Subcutaneous abdominal adipose tissue (tissue), 5 donors: ENCODE results near the gene LRRC4.

ENCODE experiments used
- H3K27ac ChIP-seq: one replicate; pipeline ENCODE4 v1.7.0; 2013; ENCODE audit warnings: low read depth, mild to moderate bottlenecking, inconsistent platforms, low read length, moderate library complexity
- H3K27me3 ChIP-seq, 5 donors: one replicate each; pipeline ENCODE4 v1.7.0; 2013; ENCODE audit warnings: low read length in 5 of 5, inconsistent platforms in 1 of 5; ENCODE audit not compliant: control insufficient read depth in 5 of 5, insufficient read depth in 4 of 5
- H3K36me3 ChIP-seq, 5 donors: one replicate each; pipeline ENCODE4 v1.7.0; 2013; ENCODE audit warnings: low read length in 5 of 5; ENCODE audit not compliant: control insufficient read depth in 5 of 5, insufficient read depth in 5 of 5
- H3K4me1 ChIP-seq, 5 donors: one replicate each; pipeline ENCODE4 v1.7.0; 2013; ENCODE audit warnings: low read length in 5 of 5, mild to moderate bottlenecking in 3 of 5, moderate library complexity in 1 of 5; ENCODE audit not compliant: control insufficient read depth in 5 of 5, insufficient read depth in 5 of 5
- H3K4me3 ChIP-seq, 5 donors: one replicate each; pipeline ENCODE4 v1.7.0; 2013; ENCODE audit warnings: low read length in 5 of 5, low read depth in 1 of 5
- H3K9ac ChIP-seq, 5 donors: one replicate each; pipeline ENCODE4 v1.7.0; 2013; ENCODE audit warnings: low read length in 5 of 5, mild to moderate bottlenecking in 4 of 5, moderate library complexity in 3 of 5
- H3K9me3 ChIP-seq, 5 donors: one replicate each; pipeline ENCODE4 v1.7.0; 2013; ENCODE audit warnings: low read length in 5 of 5; ENCODE audit not compliant: control insufficient read depth in 5 of 5
- donor health status: healthy.
- donor health status: healthy.
- donor health status: healthy.
- donor health status: healthy.
- donor health status: healthy.

Gene LRRC4

DNA sequence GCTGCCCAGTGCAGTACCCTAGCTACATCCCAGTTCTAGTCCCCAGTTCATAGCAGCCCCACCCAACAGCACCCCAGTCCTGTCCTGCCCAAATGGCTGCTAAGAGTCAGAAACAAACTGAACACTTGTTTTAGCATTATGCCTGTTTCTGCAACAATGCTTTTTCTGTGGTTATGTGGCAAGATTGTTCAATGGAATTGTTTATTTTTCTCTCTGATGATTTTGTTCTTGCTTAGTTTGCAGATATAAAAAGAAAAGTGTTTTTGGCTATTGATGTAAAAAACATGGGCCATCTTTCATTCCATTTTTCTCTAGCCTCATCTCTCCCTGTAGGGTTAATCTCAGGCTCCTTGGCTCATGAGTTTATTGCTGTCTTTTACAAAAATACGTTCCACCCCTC lies 42.5 kb downstream of the LRRC4 start:
- no peaks in the 10 kb centered on the region for H3K9me3 ChIP-seq
- H3K36me3 ChIP-seq = peaks cover 3 to 20% (median 5%) of the 10 kb centered on the region in 5 donors
- H3K27ac ChIP-seq = no peak overlapping the region
- no peak overlapping the region for H3K4me3 ChIP-seq
- H3K4me1 ChIP-seq = peaks cover 0 to 14% (median 0%) of the 10 kb centered on the region in 5 donors
- no peaks in the 10 kb centered on the region for H3K27me3 ChIP-seq
- no peak overlapping the region for H3K9ac ChIP-seq

DNA sequence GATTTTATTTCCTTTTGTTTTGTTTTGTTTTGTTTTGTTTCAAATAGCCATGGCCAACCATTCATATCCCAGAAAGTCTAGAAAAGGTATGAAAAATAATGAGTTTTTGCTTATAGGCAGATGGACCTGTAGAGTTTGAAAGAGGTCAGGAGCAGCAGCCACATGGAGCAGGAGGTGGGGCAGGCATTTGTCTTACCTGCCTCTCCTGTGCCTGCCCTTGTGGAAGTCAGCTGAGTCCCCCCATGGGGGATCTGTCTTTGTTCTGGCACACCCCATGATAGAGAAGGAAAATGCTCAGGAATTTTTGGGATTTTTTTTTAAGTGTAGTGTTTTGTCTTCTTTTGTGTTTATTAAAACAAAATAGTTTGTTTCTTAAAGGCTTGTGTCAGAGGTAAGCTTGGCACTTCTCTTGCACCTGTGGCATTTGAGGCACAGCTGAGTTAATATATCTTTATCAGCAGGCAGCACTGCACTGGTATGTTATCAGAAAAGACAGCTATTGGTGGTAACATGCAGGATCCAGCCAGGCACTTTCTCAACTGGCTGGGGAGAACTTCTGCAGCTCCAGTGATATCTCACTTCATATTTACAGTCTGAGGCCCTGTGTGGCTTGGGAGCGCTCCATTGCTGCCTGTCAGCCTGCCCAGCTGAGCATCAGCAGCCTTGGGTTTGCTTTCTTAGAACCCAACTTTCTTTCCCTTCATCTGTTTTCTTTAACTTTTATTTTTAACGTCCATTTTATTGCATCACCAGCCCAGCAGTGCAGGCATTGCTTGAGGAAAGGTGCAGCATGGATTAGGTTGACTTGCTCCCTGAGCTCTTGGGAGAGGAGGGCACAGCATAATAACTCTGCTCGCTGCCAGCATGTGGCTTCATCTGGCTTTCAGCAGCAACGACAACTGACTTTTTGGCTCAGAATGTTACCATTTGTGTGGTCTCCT lies 44.4 kb downstream of the LRRC4 start:
- H3K27ac ChIP-seq = no peak overlapping the region
- peaks cover 0 to 14% (median 0%) of the 10 kb centered on the region in 5 donors for H3K4me1 ChIP-seq
- peaks cover 0 to 14% (median 3%) of the 10 kb centered on the region in 5 donors for H3K36me3 ChIP-seq
- no peak overlapping the region for H3K9ac ChIP-seq
- H3K9me3 ChIP-seq = no peaks in the 10 kb centered on the region
- no peak overlapping the region for H3K4me3 ChIP-seq
- no peaks in the 10 kb centered on the region for H3K27me3 ChIP-seq

DNA sequence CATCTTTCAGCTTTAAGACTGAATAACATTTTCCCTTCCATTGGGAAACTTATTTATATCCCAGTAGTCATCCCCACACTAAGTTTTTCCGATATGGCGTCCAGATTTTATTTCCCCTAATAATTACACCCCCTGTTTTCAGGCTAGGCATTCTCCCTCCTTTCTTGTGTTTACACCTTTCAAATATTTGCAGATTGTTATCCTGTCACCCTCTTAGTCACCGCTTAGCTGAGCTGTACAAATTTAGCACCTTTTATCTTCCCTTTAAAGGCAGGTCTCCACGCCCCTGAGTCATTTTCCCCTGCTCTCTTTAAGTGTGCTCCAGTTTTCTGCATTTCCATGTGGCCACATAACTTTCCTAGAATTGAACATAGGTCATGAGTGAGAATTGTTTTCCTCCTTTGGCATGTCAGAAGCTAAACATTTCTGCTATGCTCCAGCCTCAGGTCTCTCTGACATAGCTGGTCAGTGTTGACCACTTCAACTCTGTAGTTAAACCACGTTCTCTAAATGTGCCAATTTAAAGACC lies 47.4 kb downstream of the LRRC4 start:
- H3K27me3 ChIP-seq = no peaks in the 10 kb centered on the region
- H3K4me1 ChIP-seq = peaks cover 0 to 14% (median 0%) of the 10 kb centered on the region in 5 donors
- H3K27ac ChIP-seq = no peak overlapping the region

DNA sequence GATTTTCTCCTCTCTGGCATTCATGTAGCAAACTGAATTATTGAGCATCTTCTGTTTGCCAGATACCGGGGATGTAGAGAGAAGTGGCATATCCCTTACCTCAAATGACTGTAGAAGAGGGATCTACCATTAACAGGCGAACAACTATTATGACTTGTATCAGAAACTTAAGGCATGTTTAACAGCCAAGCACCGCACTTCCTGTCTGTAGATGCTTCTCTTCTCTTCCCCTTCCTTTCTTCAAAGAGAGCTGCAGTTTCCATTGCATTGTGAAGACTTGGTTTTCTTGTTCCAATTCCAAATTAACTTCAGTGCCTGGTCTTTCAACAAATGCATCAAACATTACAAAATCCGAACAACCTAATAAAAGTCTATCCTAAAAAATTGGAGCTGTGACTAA lies 49.3 kb downstream of the LRRC4 start:
- H3K9ac ChIP-seq = no peak overlapping the region
- H3K4me1 ChIP-seq = peaks cover 0 to 10% (median 0%) of the 10 kb centered on the region in 5 donors
- peaks cover 0 to 4% (median 0%) of the 10 kb centered on the region in 5 donors for H3K9me3 ChIP-seq
- no peaks in the 10 kb centered on the region for H3K27me3 ChIP-seq
- no peak overlapping the region for H3K4me3 ChIP-seq
- H3K27ac ChIP-seq = no peak overlapping the region
- H3K36me3 ChIP-seq = peaks cover 0 to 3% (median 0%) of the 10 kb centered on the region in 5 donors

More for the DNA sequence above, 47.4 kb downstream of the LRRC4 start:
- Histone ChIP-seq H3K4me3 (no peak overlapping the region), H3K9me3 (peaks cover 0 to 4% (median 0%) of the 10 kb centered on the region in 5 donors), H3K9ac (no peak overlapping the region), H3K36me3 (no peaks in the 10 kb centered on the region)

DNA sequence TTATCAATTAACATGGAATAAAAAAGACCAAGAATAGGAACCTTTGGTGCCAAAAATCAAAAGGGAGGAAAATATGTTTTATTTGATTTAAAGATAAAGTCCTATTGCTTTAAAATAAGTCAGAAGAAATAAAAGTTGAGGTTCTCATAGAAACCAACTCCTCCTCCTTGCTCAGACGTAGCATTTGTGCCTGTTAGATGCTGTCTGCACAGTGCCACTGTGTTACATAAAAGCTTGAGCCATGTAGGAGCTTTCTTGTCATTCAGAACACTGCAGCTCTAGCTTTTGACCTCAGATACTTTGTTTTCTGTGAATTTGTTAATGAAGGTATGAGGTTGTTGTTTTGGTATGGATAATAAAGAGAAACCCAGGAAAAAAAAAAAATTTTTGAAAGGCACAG lies 50.3 kb downstream of the LRRC4 start:
- Histone ChIP-seq H3K36me3 (peaks cover 0 to 5% (median 0%) of the 10 kb centered on the region in 5 donors), H3K4me1 (peaks cover 0 to 8% (median 0%) of the 10 kb centered on the region in 5 donors), H3K9ac (no peak overlapping the region), H3K4me3 (no peak overlapping the region), H3K9me3 (peaks cover 0 to 4% (median 0%) of the 10 kb centered on the region in 5 donors), H3K27ac (no peak overlapping the region), H3K27me3 (no peaks in the 10 kb centered on the region)

DNA sequence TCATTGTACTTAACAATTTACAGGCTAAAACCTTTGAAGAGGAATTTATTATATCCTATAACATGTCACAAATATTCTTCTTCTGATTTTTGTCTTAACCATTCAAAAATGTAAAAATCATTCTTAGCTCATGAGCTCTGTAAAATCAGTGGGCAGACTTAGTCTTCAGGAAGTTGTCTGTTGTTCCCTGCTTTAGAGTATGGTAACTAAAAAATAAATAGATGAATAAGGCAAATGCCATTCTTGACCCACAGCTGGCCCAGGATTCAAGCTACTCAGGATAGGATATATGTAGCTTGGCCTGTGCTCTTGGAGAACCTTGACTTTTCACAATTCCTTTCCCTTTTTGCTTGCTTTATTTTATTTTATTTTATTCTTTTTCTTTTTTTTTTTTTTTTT lies 51.5 kb downstream of the LRRC4 start:
- H3K27me3 ChIP-seq = no peaks in the 10 kb centered on the region
- no peak overlapping the region for H3K27ac ChIP-seq
- H3K4me3 ChIP-seq = no peak overlapping the region
- H3K9ac ChIP-seq = no peak overlapping the region
- no peaks in the 10 kb centered on the region for H3K4me1 ChIP-seq
- peaks cover 0 to 5% (median 0%) of the 10 kb centered on the region in 5 donors for H3K36me3 ChIP-seq
- H3K9me3 ChIP-seq = peaks cover 0 to 4% (median 0%) of the 10 kb centered on the region in 5 donors

DNA sequence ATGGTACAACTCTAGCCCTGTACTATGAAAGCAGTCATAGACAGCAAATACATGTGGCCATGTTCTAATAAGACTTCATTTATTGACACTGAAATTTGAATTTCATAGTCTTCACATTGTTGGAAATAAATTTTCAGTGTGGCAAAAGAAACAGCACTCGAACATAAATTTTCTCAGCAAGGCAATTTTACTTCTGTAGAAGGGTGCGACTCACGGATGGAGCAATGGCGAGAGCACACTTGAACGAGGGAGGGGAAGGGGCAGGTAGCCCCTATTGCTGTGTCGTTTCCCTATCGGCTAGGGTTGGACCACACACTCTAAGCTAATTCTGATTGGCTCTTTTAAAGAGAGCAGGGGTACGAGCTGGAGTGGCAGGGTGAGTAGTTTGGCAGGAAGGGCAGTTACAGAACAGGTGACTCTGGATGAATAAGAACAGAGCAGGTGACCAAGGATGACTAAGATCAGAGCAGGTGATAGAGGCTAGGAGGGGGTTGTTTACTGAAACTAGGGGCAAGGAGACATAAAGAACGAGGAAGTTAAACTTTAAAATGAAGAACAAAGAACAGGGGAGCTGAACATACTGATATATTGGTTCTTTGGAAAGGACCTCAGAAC lies 52.0 kb downstream of the LRRC4 start:
- H3K4me1 ChIP-seq = no peaks in the 10 kb centered on the region
- no peak overlapping the region for H3K4me3 ChIP-seq
- H3K9me3 ChIP-seq = peaks cover 0 to 4% (median 0%) of the 10 kb centered on the region in 5 donors
- H3K36me3 ChIP-seq = peaks cover 0 to 5% (median 0%) of the 10 kb centered on the region in 5 donors
- H3K27ac ChIP-seq = no peak overlapping the region
- H3K27me3 ChIP-seq = no peaks in the 10 kb centered on the region
- H3K9ac ChIP-seq = no peak overlapping the region

DNA sequence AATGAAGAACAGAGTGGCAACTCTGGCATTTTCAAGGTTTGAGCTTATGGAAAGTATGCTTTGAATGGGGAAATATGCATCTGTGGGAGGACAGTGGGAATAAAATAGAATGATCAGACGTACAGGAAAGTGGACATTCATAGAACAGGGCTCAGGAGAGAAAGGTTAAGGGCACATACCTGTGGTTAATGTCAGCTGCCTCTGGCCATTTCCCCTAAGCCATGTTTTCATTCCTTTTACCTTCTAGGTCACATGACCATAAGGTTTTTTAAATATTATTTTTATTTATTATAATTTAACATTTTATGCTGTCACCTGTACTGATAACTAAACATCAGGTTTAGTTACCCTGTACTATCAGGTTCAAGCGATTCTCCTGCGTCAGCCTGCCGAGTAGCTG lies 52.8 kb downstream of the LRRC4 start:
- no peak overlapping the region for H3K27ac ChIP-seq
- peaks cover 0 to 4% (median 0%) of the 10 kb centered on the region in 5 donors for H3K9me3 ChIP-seq
- H3K4me1 ChIP-seq = no peaks in the 10 kb centered on the region
- H3K27me3 ChIP-seq = no peaks in the 10 kb centered on the region
- no peak overlapping the region for H3K9ac ChIP-seq
- no peak overlapping the region for H3K4me3 ChIP-seq
- peaks cover 0 to 5% (median 0%) of the 10 kb centered on the region in 5 donors for H3K36me3 ChIP-seq
